Ishikawa (cell line): ENCODE measurements around the gene RSAD2.

Experiments
- CEBPB ChIP-seq: IDR thresholded peaks from 2 replicates; pipeline ENCODE4 v1.6.1; 2012
- CREB1 ChIP-seq: IDR thresholded peaks from 2 replicates; pipeline ENCODE4 v1.6.1; 2012; ENCODE audit warnings: low read depth
- EGR1 ChIP-seq: IDR thresholded peaks from 2 replicates; pipeline ENCODE4 v1.6.1; 2012
- EP300 ChIP-seq: IDR thresholded peaks from 2 replicates; pipeline ENCODE4 v1.6.1; 2012; ENCODE audit warnings: borderline replicate concordance
- FOXM1 ChIP-seq: IDR thresholded peaks from 2 replicates; pipeline ENCODE4 v1.6.1; 2012; ENCODE audit warnings: low read depth, borderline replicate concordance
- NFIC ChIP-seq: IDR thresholded peaks from 2 replicates; pipeline ENCODE4 v1.6.1; 2012
- RAD21 ChIP-seq: IDR thresholded peaks from 2 replicates; pipeline ENCODE4 v1.6.1; 2012; ENCODE audit warnings: low read depth
- TAF1 ChIP-seq: IDR thresholded peaks from 2 replicates; pipeline ENCODE4 v1.6.1; 2012; ENCODE audit warnings: low read depth, mild to moderate bottlenecking
- TCF12 ChIP-seq: IDR thresholded peaks from 2 replicates; pipeline ENCODE4 v1.6.1; 2012; ENCODE audit warnings: low read depth
- TEAD4 ChIP-seq: IDR thresholded peaks from 2 replicates; pipeline ENCODE4 v1.6.1; 2012
- YY1 ChIP-seq: IDR thresholded peaks from 2 replicates; pipeline ENCODE4 v1.6.1; 2012; ENCODE audit warnings: low read depth
- ZBTB7A ChIP-seq: IDR thresholded peaks from 2 replicates; pipeline ENCODE4 v1.6.1; 2012; ENCODE audit warnings: low read depth
- TF ChIP-seq, protein P1 (sequence below): IDR thresholded peaks from 2 replicates; pipeline ENCODE4 v1.6.1; 2012; ENCODE audit warnings: low read depth, mild to moderate bottlenecking
- TF ChIP-seq, protein P2 (sequence below): IDR thresholded peaks from 2 replicates; pipeline ENCODE4 v1.6.1; 2012
- TF ChIP-seq, protein P3 (sequence below): IDR thresholded peaks from 2 replicates; pipeline ENCODE4 v1.6.1; 2012

Gene RSAD2

DNA sequence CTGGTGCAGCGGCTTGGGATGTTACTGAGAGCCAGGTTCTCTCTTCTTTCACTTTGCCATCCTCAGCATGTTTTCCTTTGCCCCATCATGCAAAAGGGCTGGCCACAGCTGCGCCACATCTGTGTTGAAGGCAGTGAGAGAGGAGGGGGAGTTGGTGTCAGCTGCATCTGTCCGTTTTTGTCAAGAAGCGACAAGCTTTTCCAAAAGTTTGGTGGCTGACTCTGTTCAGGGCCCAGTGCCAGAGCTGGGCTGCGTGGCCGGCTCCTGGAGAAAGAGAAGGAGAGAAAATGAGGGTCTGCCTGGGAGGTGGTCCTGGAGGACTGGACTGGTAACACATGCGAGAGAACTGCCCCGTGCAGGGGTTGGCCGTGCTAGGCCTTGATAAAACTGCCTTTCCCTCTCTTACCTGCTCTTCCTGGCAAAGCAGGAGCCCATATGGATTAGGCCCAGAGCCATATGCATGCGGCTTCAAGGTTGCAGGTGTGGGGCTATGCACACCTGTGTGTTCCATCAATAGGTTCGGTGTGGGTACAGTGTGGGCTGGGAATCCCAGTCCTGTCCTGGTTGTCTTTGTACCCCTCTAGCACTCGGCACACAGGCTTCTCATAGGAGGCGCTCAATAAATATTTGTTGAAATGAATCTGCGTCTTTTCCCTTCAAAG, 48.6 kb downstream of the RSAD2 start:
- TF ChIP-seq TAF1, result no peak
- TF ChIP-seq TCF12, result no peak
- TF ChIP-seq CREB1, result no peak
- no peak for TF ChIP-seq NFIC
- TF ChIP-seq, protein P1, sequence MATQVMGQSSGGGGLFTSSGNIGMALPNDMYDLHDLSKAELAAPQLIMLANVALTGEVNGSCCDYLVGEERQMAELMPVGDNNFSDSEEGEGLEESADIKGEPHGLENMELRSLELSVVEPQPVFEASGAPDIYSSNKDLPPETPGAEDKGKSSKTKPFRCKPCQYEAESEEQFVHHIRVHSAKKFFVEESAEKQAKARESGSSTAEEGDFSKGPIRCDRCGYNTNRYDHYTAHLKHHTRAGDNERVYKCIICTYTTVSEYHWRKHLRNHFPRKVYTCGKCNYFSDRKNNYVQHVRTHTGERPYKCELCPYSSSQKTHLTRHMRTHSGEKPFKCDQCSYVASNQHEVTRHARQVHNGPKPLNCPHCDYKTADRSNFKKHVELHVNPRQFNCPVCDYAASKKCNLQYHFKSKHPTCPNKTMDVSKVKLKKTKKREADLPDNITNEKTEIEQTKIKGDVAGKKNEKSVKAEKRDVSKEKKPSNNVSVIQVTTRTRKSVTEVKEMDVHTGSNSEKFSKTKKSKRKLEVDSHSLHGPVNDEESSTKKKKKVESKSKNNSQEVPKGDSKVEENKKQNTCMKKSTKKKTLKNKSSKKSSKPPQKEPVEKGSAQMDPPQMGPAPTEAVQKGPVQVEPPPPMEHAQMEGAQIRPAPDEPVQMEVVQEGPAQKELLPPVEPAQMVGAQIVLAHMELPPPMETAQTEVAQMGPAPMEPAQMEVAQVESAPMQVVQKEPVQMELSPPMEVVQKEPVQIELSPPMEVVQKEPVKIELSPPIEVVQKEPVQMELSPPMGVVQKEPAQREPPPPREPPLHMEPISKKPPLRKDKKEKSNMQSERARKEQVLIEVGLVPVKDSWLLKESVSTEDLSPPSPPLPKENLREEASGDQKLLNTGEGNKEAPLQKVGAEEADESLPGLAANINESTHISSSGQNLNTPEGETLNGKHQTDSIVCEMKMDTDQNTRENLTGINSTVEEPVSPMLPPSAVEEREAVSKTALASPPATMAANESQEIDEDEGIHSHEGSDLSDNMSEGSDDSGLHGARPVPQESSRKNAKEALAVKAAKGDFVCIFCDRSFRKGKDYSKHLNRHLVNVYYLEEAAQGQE, result no peak
- no peak for TF ChIP-seq ZBTB7A
- no peak for TF ChIP-seq RAD21
- no peak for TF ChIP-seq EGR1
- no peak for TF ChIP-seq TEAD4
- TF ChIP-seq, protein P2, sequence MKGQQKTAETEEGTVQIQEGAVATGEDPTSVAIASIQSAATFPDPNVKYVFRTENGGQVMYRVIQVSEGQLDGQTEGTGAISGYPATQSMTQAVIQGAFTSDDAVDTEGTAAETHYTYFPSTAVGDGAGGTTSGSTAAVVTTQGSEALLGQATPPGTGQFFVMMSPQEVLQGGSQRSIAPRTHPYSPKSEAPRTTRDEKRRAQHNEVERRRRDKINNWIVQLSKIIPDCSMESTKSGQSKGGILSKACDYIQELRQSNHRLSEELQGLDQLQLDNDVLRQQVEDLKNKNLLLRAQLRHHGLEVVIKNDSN, result no peak
- no peak for TF ChIP-seq CEBPB
- TF ChIP-seq, protein P3, sequence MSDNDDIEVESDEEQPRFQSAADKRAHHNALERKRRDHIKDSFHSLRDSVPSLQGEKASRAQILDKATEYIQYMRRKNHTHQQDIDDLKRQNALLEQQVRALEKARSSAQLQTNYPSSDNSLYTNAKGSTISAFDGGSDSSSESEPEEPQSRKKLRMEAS, result no peak
- no peak for TF ChIP-seq EP300
- no peak for TF ChIP-seq YY1
- TF ChIP-seq FOXM1, result no peak

DNA sequence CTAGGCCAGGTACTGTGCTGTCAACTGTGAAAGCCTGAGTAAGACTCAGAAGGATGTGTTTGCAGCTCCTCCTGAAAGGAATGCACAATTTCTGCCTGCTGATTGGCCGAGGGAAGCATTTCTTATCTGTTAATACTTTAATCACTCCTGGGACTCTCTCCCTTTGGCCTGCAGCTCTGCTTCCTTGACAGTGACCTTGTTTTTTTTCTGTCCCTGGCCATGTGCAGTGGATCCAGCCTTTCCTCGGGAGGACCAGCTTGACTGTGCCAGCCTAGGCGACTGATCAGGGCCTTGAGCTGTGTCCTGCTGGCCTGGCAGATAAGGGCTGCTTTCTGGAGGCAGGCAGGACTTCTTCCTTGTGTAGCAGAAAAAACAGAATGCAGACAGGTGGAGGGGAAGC, 49.6 kb downstream of the RSAD2 start:
- no peak for TF ChIP-seq FOXM1
- TF ChIP-seq TAF1, result no peak
- TF ChIP-seq EGR1, result no peak
- no peak for TF ChIP-seq ZBTB7A
- TF ChIP-seq NFIC, result no peak
- TF ChIP-seq, protein P2, result no peak
- no peak for TF ChIP-seq EP300
- TF ChIP-seq CEBPB, result no peak
- TF ChIP-seq, protein P1, result no peak
- no peak for TF ChIP-seq RAD21
- TF ChIP-seq CREB1, result no peak
- TF ChIP-seq, protein P3, result no peak
- TF ChIP-seq YY1, result no peak
- TF ChIP-seq TEAD4, result no peak

DNA sequence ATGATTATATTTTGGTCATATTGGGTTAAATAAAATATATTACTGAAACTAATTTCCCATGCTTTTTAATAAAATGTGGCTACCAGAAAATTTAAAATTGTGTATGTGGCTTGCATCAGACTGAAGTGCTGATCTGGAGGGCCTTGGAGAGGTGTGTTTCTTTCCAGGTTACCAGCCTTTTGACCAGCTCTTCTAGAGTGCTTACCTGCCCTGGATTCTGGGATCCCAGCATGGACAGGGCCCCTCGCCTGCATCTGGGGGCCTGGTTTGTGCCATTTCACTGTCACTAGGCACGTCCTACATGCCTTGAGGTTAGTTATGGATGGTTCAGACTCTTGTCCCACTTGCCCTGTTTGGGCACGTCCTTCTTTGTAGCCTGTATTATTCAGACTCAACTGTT, 50.2 kb downstream of the RSAD2 start:
- TF ChIP-seq EGR1 (no peak), FOXM1 (no peak), ZBTB7A (no peak), CEBPB (no peak), NFIC (no peak), RAD21 (no peak), CREB1 (no peak), YY1 (no peak), TEAD4 (no peak), TAF1 (no peak), EP300 (no peak), TCF12 (no peak)
- TF ChIP-seq, protein P3, result no peak
- TF ChIP-seq, protein P2, result no peak
- TF ChIP-seq, protein P1, result no peak
